SK-N-SH (cell line): Measurements from ENCODE around the gene SMARCA1.

Experiments used
- EP300 ChIP-seq, 2 experiments: IDR thresholded peaks; 2 replicates each; pipeline versions ENCODE4 v1.4.0 to v1.6.1; 2012; ENCODE audit warnings: borderline replicate concordance in 1 of 2, low read depth in 1 of 2, low read length in 1 of 2
- FOSL2 ChIP-seq: IDR thresholded peaks from 2 replicates; pipeline ENCODE4 v1.4.0; 2012; ENCODE audit warnings: low read depth, mild to moderate bottlenecking, moderate library complexity, borderline replicate concordance
- IRF3 ChIP-seq: fragments of 150-350 bp; IDR thresholded peaks from 2 replicates; pipeline ENCODE4 v1.6.1; 2016; ENCODE audit warnings: mild to moderate bottlenecking, low read depth, low read length
- POLR2AphosphoS5 ChIP-seq: IDR thresholded peaks from 2 replicates; pipeline ENCODE4 v1.6.1; 2012; ENCODE audit warnings: low read depth, low read length
- RAD21 ChIP-seq: IDR thresholded peaks from 2 replicates; pipeline ENCODE4 v1.6.1; 2012; ENCODE audit warnings: mild to moderate bottlenecking, low read length
- RFX5 ChIP-seq: IDR thresholded peaks from 2 replicates; pipeline ENCODE4 v1.6.1; 2012; ENCODE audit warnings: mild to moderate bottlenecking, improper control_type of control experiment, low read length
- TAF1 ChIP-seq: IDR thresholded peaks from 2 replicates; pipeline ENCODE4 v1.6.1; 2012; ENCODE audit warnings: low read depth, mild to moderate bottlenecking, low read length, moderate library complexity, borderline replicate concordance
- TEAD4 ChIP-seq: IDR thresholded peaks from 2 replicates; pipeline ENCODE4 v1.4.0; 2012; ENCODE audit warnings: mild to moderate bottlenecking, borderline replicate concordance; ENCODE audit not compliant: insufficient read depth
- ZBTB33 ChIP-seq: IDR thresholded peaks from 2 replicates; pipeline ENCODE4 v1.4.0; 2012; ENCODE audit warnings: low read depth, borderline replicate concordance
- TF ChIP-seq, protein P1 (sequence below): fragments of 200-600 bp; sonication (generic); IDR thresholded peaks from 2 replicates; pipeline ENCODE4 v1.6.1; 2017; ENCODE audit warnings: antibody characterized with exemption, mild to moderate bottlenecking, moderate library complexity

DNA sequence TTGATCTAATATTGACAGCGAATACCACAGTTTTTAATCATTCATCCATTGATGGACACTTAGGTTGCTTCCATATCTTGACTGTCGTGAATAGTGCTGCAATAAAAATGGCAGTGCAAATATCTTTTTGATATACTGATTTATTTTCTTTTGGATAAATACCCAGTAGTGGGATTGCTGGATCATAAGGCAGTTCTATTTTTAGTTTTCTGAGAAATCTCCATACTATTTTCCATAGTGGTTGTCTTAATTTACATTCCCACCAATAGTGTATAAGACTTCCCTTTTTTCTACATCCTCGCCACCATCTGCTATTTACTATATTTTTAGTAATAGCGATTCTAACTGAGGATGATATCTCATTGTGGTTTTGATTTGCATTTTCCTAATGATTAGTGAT lies 100.1 kb downstream of the SMARCA1 start:
- TF ChIP-seq EP300 (IDR thresholded peaks at IDR 0.05; ENCODE audit: borderline replicate concordance in 1 of 2, low read depth in 1 of 2, low read length in 1 of 2): no peak
- TF ChIP-seq POLR2AphosphoS5: no peak
- TF ChIP-seq, protein P1, sequence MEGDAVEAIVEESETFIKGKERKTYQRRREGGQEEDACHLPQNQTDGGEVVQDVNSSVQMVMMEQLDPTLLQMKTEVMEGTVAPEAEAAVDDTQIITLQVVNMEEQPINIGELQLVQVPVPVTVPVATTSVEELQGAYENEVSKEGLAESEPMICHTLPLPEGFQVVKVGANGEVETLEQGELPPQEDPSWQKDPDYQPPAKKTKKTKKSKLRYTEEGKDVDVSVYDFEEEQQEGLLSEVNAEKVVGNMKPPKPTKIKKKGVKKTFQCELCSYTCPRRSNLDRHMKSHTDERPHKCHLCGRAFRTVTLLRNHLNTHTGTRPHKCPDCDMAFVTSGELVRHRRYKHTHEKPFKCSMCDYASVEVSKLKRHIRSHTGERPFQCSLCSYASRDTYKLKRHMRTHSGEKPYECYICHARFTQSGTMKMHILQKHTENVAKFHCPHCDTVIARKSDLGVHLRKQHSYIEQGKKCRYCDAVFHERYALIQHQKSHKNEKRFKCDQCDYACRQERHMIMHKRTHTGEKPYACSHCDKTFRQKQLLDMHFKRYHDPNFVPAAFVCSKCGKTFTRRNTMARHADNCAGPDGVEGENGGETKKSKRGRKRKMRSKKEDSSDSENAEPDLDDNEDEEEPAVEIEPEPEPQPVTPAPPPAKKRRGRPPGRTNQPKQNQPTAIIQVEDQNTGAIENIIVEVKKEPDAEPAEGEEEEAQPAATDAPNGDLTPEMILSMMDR: no peak
- TF ChIP-seq RAD21: no peak
- no peak for TF ChIP-seq TAF1
- no peak for TF ChIP-seq ZBTB33
- TF ChIP-seq RFX5: no peak
- no peak for TF ChIP-seq FOSL2
- TF ChIP-seq IRF3: no peak
- TF ChIP-seq TEAD4: no peak
